DND-41 (cell line): ENCODE measurements around the gene CACNA1A.

ENCODE experiments used
- ATAC-seq: fragments of 200-7000 bp; cut with Tn5 transposase; 3 replicates; pipeline ENCODE4 v1.9.1; 2021; ENCODE audit warnings: low read depth; ENCODE audit not compliant: insufficient read depth
- DNase-seq: peaks from one replicate; pipeline ENCODE4 v3.0.0-alpha.2; 2020
- H2AFZ ChIP-seq: 2 replicates; pipeline ENCODE4 v1.6.0; 2012; ENCODE audit warnings: low read depth, low read length
- H3K27ac ChIP-seq: 2 replicates; pipeline ENCODE4 v1.5.1; 2012; ENCODE audit warnings: low read length, inconsistent platforms
- H3K27me3 ChIP-seq: fragments of 200-600 bp; sonication (generic); 2 replicates; pipeline ENCODE4 v1.6.0; 2012; ENCODE audit warnings: low read length, mild to moderate bottlenecking, inconsistent platforms; ENCODE audit not compliant: insufficient read depth, poor library complexity
- H3K36me3 ChIP-seq: 2 replicates; pipeline ENCODE4 v1.5.1; 2012; ENCODE audit warnings: low read length, inconsistent platforms; ENCODE audit not compliant: insufficient read depth
- H3K4me1 ChIP-seq: 2 replicates; pipeline ENCODE4 v1.5.1; 2012; ENCODE audit warnings: mild to moderate bottlenecking, low read length; ENCODE audit not compliant: insufficient read depth
- H3K4me2 ChIP-seq: 2 replicates; pipeline ENCODE4 v1.6.0; 2012; ENCODE audit warnings: mild to moderate bottlenecking, moderate library complexity, low read length, inconsistent platforms; ENCODE audit not compliant: insufficient read depth
- H3K4me3 ChIP-seq, 2 experiments: fragments of 200-600 bp in 1 of 2; shearing (Covaris generic) in 1 of 2; 2 replicates each; pipeline ENCODE4 v1.5.1; 2012 to 2016; ENCODE audit warnings: inconsistent platforms in 2 of 2, low read length in 2 of 2, mild to moderate bottlenecking in 2 of 2, low read depth in 1 of 2, moderate library complexity in 1 of 2
- H3K79me2 ChIP-seq: 2 replicates; pipeline ENCODE4 v1.6.0; 2012; ENCODE audit warnings: low read length, inconsistent platforms; ENCODE audit not compliant: insufficient read depth
- H3K9ac ChIP-seq: 2 replicates; pipeline ENCODE4 v1.6.0; 2012; ENCODE audit warnings: low read depth, mild to moderate bottlenecking, inconsistent platforms, low read length, moderate library complexity
- H3K9me3 ChIP-seq: 2 replicates; pipeline ENCODE4 v1.5.1; 2012; ENCODE audit warnings: low read length, moderate library complexity, mild to moderate bottlenecking, inconsistent platforms; ENCODE audit not compliant: insufficient read depth, severe bottlenecking
- H4K20me1 ChIP-seq: 2 replicates; pipeline ENCODE4 v1.6.0; 2012; ENCODE audit warnings: low read length; ENCODE audit not compliant: insufficient read depth
- EZH2 ChIP-seq: IDR thresholded peaks from 3 replicates; pipeline ENCODE4 v1.6.1; 2012; ENCODE audit warnings: borderline replicate concordance, low read depth, mild to moderate bottlenecking, moderate library complexity, low read length, inconsistent platforms; ENCODE audit not compliant: severe bottlenecking
- TF ChIP-seq, protein P1 (sequence below): IDR thresholded peaks from 2 replicates; pipeline ENCODE4 v1.5.1; 2012; ENCODE audit warnings: borderline replicate concordance, low read length, moderate library complexity, mild to moderate bottlenecking; ENCODE audit not compliant: poor library complexity, severe bottlenecking; ENCODE audit errors: extremely low read depth

Gene CACNA1A

GRCh38 chr19:13548131-13548530, 41.9 kb upstream of the CACNA1A start:
- Histone ChIP-seq H3K79me2 (no peaks in the 10 kb centered on the region), H3K9ac (no peak overlapping the region), H3K4me1 (no peaks in the 10 kb centered on the region), H4K20me1 (no peaks in the 10 kb centered on the region), H2AFZ (no peak overlapping the region), H3K36me3 (no peaks in the 10 kb centered on the region), H3K4me2 (no peak overlapping the region), H3K9me3 (no peaks in the 10 kb centered on the region), H3K27me3 (peaks cover 6% of the 10 kb centered on the region), H3K4me3 (no peak overlapping the region), H3K27ac (no peak overlapping the region)
- TF ChIP-seq, protein P1, sequence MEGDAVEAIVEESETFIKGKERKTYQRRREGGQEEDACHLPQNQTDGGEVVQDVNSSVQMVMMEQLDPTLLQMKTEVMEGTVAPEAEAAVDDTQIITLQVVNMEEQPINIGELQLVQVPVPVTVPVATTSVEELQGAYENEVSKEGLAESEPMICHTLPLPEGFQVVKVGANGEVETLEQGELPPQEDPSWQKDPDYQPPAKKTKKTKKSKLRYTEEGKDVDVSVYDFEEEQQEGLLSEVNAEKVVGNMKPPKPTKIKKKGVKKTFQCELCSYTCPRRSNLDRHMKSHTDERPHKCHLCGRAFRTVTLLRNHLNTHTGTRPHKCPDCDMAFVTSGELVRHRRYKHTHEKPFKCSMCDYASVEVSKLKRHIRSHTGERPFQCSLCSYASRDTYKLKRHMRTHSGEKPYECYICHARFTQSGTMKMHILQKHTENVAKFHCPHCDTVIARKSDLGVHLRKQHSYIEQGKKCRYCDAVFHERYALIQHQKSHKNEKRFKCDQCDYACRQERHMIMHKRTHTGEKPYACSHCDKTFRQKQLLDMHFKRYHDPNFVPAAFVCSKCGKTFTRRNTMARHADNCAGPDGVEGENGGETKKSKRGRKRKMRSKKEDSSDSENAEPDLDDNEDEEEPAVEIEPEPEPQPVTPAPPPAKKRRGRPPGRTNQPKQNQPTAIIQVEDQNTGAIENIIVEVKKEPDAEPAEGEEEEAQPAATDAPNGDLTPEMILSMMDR, result no peak
- no peak for TF ChIP-seq EZH2
- ATAC-seq (no peak), DNase-seq (no peak)

DNA sequence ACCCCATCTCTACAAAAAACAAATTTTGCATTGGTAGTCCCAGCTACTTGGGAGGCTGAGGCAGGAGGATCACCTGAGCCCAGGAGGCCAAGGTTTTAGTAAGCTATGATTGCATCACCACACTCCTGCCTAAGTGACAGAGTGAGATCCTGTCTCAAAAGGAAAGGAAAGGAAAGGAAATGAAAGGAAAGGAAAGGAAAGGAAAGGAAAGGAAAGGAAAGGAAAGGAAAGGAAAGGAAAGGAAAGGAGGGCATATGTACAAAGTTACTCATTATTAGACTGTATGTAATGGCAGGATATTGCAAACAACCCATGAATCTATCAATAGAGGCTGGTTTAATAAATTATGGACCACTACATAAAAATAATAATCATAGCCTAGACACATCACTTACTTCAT, 40.8 kb upstream of the CACNA1A start:
- no peak overlapping the region for H3K27ac ChIP-seq
- H3K4me3 ChIP-seq, result no peak overlapping the region
- H3K9me3 ChIP-seq, result no peaks in the 10 kb centered on the region
- no peaks in the 10 kb centered on the region for H4K20me1 ChIP-seq
- H3K4me1 ChIP-seq, result no peaks in the 10 kb centered on the region
- no peak overlapping the region for H2AFZ ChIP-seq
- no peak for TF ChIP-seq EZH2
- TF ChIP-seq, protein P1, result no peak
- no peak overlapping the region for H3K9ac ChIP-seq
- H3K4me2 ChIP-seq, result no peak overlapping the region
- H3K79me2 ChIP-seq, result no peaks in the 10 kb centered on the region
- H3K36me3 ChIP-seq, result no peaks in the 10 kb centered on the region
- peaks cover 6% of the 10 kb centered on the region for H3K27me3 ChIP-seq
- ATAC-seq (no peak), DNase-seq (no peak)

- TF ChIP-seq, protein P1, result no peak
- no peak for TF ChIP-seq EZH2
- Histone ChIP-seq H3K4me2 (no peak overlapping the region), H3K9me3 (no peaks in the 10 kb centered on the region), H3K27me3 (peaks cover 3% of the 10 kb centered on the region), H2AFZ (no peak overlapping the region), H3K36me3 (no peaks in the 10 kb centered on the region), H4K20me1 (no peaks in the 10 kb centered on the region), H3K9ac (no peak overlapping the region), H3K4me3 (no peak overlapping the region), H3K79me2 (no peaks in the 10 kb centered on the region), H3K4me1 (no peaks in the 10 kb centered on the region), H3K27ac (no peak overlapping the region)
- DNase-seq (no peak), ATAC-seq (no peak)
Observed at GRCh38 chr19:13544423-13544822, 38.1 kb upstream of the CACNA1A start.

GRCh38 chr19:13541554-13541953, 35.3 kb upstream of the CACNA1A start:
- TF ChIP-seq, protein P1, result no peak
- no peak for TF ChIP-seq EZH2
- H3K9ac ChIP-seq, result no peak overlapping the region

More at GRCh38 chr19:13541554-13541953, 35.3 kb upstream of the CACNA1A start:
- Histone ChIP-seq H3K36me3 (no peaks in the 10 kb centered on the region), H4K20me1 (no peaks in the 10 kb centered on the region), H3K9me3 (no peaks in the 10 kb centered on the region), H3K27me3 (no peaks in the 10 kb centered on the region), H3K4me3 (no peak overlapping the region), H3K4me2 (no peak overlapping the region), H2AFZ (no peak overlapping the region), H3K79me2 (no peaks in the 10 kb centered on the region), H3K4me1 (no peaks in the 10 kb centered on the region), H3K27ac (no peak overlapping the region)
- ATAC-seq, result no peak
- DNase-seq, result no peak
